NCI-H1417 (cell line): ENCODE results near the gene TRIM64.
"Not testable (repeated sequence)": the region's sequence is repeated elsewhere in the genome, so short reads cannot be mapped to it uniquely, and the experiment has no call there.

ENCODE experiments used
- DNase-seq, 3 experiments: peaks; one replicate each; lab custom pipeline; 2025; lab: John Stamatoyannopoulos, UW

Gene TRIM64, protein sequence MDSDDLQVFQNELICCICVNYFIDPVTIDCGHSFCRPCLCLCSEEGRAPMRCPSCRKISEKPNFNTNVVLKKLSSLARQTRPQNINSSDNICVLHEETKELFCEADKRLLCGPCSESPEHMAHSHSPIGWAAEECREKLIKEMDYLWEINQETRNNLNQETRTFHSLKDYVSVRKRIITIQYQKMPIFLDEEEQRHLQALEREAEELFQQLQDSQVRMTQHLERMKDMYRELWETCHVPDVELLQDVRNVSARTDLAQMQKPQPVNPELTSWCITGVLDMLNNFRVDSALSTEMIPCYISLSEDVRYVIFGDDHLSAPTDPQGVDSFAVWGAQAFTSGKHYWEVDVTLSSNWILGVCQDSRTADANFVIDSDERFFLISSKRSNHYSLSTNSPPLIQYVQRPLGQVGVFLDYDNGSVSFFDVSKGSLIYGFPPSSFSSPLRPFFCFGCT

DNA sequence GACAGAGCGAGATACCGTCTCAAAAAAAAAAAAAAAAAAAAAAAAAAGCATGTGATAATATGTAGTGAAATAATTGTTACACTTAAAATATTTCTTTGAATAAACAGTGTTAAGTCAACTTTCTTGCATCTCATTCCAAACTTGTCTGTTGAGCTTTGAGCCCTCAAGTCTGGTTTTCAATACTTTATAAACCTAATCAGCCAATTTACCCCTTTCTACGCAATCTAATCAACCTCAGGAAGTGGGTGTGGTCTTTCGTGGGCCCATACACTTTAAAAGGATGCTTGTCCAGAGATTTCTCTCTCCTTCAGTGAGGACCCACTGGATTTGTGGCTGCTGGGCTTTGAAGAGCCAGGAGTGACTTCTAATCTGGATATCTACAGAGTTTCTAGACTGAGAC, at the start of gene TRIM64:
TRIM64 (plus strand) TSS at position 301 of the 400 bp plus-strand sequence. CDS start 2,467 bp downstream, outside the sequence.
- DNase-seq: not testable (repeated sequence)

DNA sequence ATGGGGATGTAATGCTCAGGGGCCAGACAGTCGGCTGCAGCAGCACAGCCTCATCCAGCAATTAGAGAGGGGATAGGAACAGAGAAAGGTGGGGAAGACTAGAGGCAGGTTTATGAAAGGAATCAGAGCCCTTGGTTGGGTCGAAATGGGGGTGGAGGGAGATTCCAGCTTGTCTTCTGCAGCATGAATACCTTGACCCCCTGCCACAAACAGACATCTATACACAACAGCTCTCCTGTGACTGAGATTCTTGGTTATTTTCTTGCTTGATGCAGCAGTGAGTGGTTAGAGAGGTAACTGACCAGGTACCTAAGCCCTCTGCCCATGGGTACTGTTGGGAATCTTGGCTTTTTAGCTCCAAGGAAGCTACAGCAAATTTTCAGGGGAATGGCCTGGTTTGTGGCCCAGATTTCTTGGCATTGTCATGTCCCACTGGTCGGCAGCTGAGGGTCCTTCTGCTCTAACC, 43.6 kb upstream of the TRIM64 start, which contains the start of gene TRIM49D1:
TRIM49D1 (minus strand) TSS at position 51 of the 466 bp plus-strand sequence. CDS start 4,535 bp downstream, outside the sequence.
- no peak for DNase-seq

GRCh38 chr11:89923764-89924163, 42.1 kb upstream of the TRIM64 start, which contains the start of gene TRIM49D2:
Gene TRIM49D2 (plus strand): TSS chr11:89924064. CDS start chr11:89926762, 2,698 bp downstream.
- not testable (repeated sequence) for DNase-seq

- not testable (repeated sequence) for DNase-seq
Observed at GRCh38 chr11:89960833-89961232, 5.0 kb upstream of the TRIM64 start.
